Measurements from ENCODE around the gene ZNF577. TPM values are rescaled to one million over a fixed set of nuclear protein-coding genes. Genes with fewer than 3 reads are reported as not detected.

ZNF577 gene
- 7.0 TPM for polyA plus RNA-seq (2012; ENCODE audit: insufficient read length, low read depth)

- TF ChIP-seq TAF1 (IDR thresholded peaks at IDR 0.05; ENCODE audit: borderline replicate concordance, insufficient read depth, low read length) (no peak), FOXP2 (optimal IDR thresholded peaks at IDR 0.05; ENCODE audit: borderline replicate concordance, extremely low read depth, extremely low read length, insufficient read depth) (no peak), POLR2AphosphoS5 (IDR thresholded peaks at IDR 0.05; ENCODE audit: low read depth, low read length) (peak; percentile 85), SIN3A (IDR thresholded peaks at IDR 0.05; ENCODE audit: borderline replicate concordance, insufficient read depth, low read length) (no peak; the same call in 1 of the 2 replicates), REST (IDR thresholded peaks at IDR 0.05; ENCODE audit: insufficient read depth in 1 of 2, low read depth in 2 of 2, low read length in 2 of 2) (peak in 1 of 2 experiments; percentile 33; a peak in 1 of 4 replicates)
Measured at GRCh38 chr19:51887522-51888498, at the start of gene ZNF577. Gene ZNF577, minus strand, starts transcription at chr19:51887951. Its CDS starts 7,569 bp downstream, at chr19:51880382.

DNA sequence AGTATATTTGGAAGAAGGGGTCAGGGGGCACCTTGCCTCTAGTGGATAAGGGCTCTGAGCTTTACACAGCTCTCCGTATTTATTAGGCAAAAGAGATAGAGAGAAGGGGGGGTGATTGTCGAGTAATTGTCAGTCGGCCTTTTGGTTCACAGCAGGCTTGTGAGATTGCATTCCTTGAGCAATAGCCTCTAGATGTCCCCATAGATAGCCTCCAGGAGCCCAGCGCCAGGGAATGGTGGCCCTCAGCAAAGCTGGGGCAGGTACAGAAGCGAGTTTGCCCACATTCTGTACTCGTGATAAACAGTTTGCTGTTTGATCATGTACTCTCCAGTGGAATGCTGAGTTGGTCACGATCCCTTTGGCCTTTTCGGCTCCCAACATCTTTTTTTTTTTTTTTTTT, 44.2 kb upstream of the ZNF577 start:
- TF ChIP-seq POLR2AphosphoS5 (IDR thresholded peaks at IDR 0.05; ENCODE audit: low read depth, low read length) (no peak), REST (IDR thresholded peaks at IDR 0.05; ENCODE audit: insufficient read depth in 1 of 2, low read depth in 2 of 2, low read length in 2 of 2) (no peak), TAF1 (IDR thresholded peaks at IDR 0.05; ENCODE audit: borderline replicate concordance, insufficient read depth, low read length) (no peak), SIN3A (IDR thresholded peaks at IDR 0.05; ENCODE audit: borderline replicate concordance, insufficient read depth, low read length) (no peak), FOXP2 (optimal IDR thresholded peaks at IDR 0.05; ENCODE audit: borderline replicate concordance, extremely low read depth, extremely low read length, insufficient read depth) (no peak)

DNA sequence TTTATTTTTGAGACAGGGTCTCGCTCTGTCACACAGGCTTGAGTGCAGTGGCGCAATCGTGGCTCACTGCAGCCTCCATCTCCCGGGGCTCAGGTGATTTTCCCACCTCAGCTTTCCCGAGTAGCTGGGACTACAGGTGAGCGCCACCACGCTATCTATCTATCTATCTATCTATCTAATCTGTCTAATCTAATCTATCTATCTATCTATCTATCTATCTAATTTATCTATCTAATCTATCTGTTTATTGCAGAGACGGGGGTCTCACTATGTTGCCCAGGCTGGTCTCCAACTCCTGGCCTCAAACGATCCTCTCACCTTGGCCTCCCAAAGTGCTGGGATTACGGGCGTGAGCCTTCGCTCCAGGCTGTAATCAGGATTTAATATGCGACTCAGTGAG, 40.1 kb upstream of the ZNF577 start:
- no peak for TF ChIP-seq POLR2AphosphoS5 (IDR thresholded peaks at IDR 0.05; ENCODE audit: low read depth, low read length)
- TF ChIP-seq SIN3A (IDR thresholded peaks at IDR 0.05; ENCODE audit: borderline replicate concordance, insufficient read depth, low read length), result no peak
- no peak for TF ChIP-seq FOXP2 (optimal IDR thresholded peaks at IDR 0.05; ENCODE audit: borderline replicate concordance, extremely low read depth, extremely low read length, insufficient read depth)
- TF ChIP-seq TAF1 (IDR thresholded peaks at IDR 0.05; ENCODE audit: borderline replicate concordance, insufficient read depth, low read length), result no peak
- no peak for TF ChIP-seq REST (IDR thresholded peaks at IDR 0.05; ENCODE audit: insufficient read depth in 1 of 2, low read depth in 2 of 2, low read length in 2 of 2)

GRCh38 chr19:51926784-51927741, 39.3 kb upstream of the ZNF577 start, which contains the start of gene ZNF613:
Gene ZNF613, plus strand, starts transcription at chr19:51927472. Its CDS starts 8,749 bp downstream, at chr19:51936221.
- TF ChIP-seq TAF1 (IDR thresholded peaks at IDR 0.05; ENCODE audit: borderline replicate concordance, insufficient read depth, low read length), result peak; percentile 29; the same call in 1 of the 2 replicates
- TF ChIP-seq REST (IDR thresholded peaks at IDR 0.05; ENCODE audit: insufficient read depth in 1 of 2, low read depth in 2 of 2, low read length in 2 of 2), result no peak
- TF ChIP-seq FOXP2 (optimal IDR thresholded peaks at IDR 0.05; ENCODE audit: borderline replicate concordance, extremely low read depth, extremely low read length, insufficient read depth), result no peak
- peak; percentile 50; the same call in 1 of the 2 replicates for TF ChIP-seq POLR2AphosphoS5 (IDR thresholded peaks at IDR 0.05; ENCODE audit: low read depth, low read length)
- TF ChIP-seq SIN3A (IDR thresholded peaks at IDR 0.05; ENCODE audit: borderline replicate concordance, insufficient read depth, low read length), result peak; percentile 46; the same call in 1 of the 2 replicates
